Measurements from ENCODE around the gene SRRM5. TPM values are rescaled to one million over a fixed set of nuclear protein-coding genes. Genes with fewer than 3 reads are reported as not detected.

Gene SRRM5
- total and polyA plus RNA-seq, 2 of the 13 experiments (the other 11 are each of a cell fraction or from before 2014, with no cell fraction given) = 0.11 to 0.16 TPM

GRCh38 chr19:43594710-43595604 is 16.9 kb upstream of the SRRM5 start (continued):
- TF ChIP-seq ZBTB26 (CRISPR knock-in tag; IDR thresholded peaks at IDR 0.05; ENCODE audit: borderline replicate concordance) (peak; percentile 30; the same call in 1 of the 2 replicates), PLRG1 (conservative IDR thresholded peaks at IDR 0.05) (no peak), ZNF674 (CRISPR knock-in tag; IDR thresholded peaks at IDR 0.05; ENCODE audit: low read depth) (0 out of 2 replicates have a peak, but pooled peaks have one; percentile 22), ZFAT (CRISPR knock-in tag; conservative IDR thresholded peaks at IDR 0.05) (no peak), RORA (CRISPR knock-in tag; IDR thresholded peaks at IDR 0.05) (no peak), ZNF253 (CRISPR knock-in tag; IDR thresholded peaks at IDR 0.05; ENCODE audit: borderline replicate concordance) (no peak), GABPA (IDR thresholded peaks at IDR 0.05; ENCODE audit: low read depth, low read length) (no peak), GABPA (CRISPR knock-in tag; IDR thresholded peaks at IDR 0.05; ENCODE audit: low read depth) (no peak), TEAD3 (CRISPR knock-in tag; optimal IDR thresholded peaks at IDR 0.05; ENCODE audit: borderline replicate concordance) (no peak), MYC (CRISPR knock-in tag; IDR thresholded peaks at IDR 0.05; ENCODE audit: borderline replicate concordance) (peak; percentile 61; the same call in 1 of the 2 replicates), ZFP90 (CRISPR knock-in tag; IDR thresholded peaks at IDR 0.05; ENCODE audit: borderline replicate concordance) (no peak), SALL2 (CRISPR knock-in tag; IDR thresholded peaks at IDR 0.05) (no peak), ZNF691 (CRISPR knock-in tag; IDR thresholded peaks at IDR 0.05; ENCODE audit: borderline replicate concordance, low read depth) (peak; percentile 83; the same call in 1 of the 2 replicates), ZNF558 (CRISPR knock-in tag; IDR thresholded peaks at IDR 0.05; ENCODE audit: borderline replicate concordance) (no peak), ZNF563 (CRISPR knock-in tag; IDR thresholded peaks at IDR 0.05) (0 out of 2 replicates have a peak, but pooled peaks have one; percentile 47), BRF2 (CRISPR knock-in tag; IDR thresholded peaks at IDR 0.05) (no peak), SRY (CRISPR knock-in tag; IDR thresholded peaks at IDR 0.05) (no peak), GMEB1 (CRISPR knock-in tag; IDR thresholded peaks at IDR 0.05; ENCODE audit: borderline replicate concordance) (peak; percentile 27; the same call in 1 of the 2 replicates), DPF2 (CRISPR knock-in tag; IDR thresholded peaks at IDR 0.05; ENCODE audit: borderline replicate concordance, low read depth) (no peak), TOPORS (CRISPR knock-in tag; IDR thresholded peaks at IDR 0.05) (no peak)

Data from HepG2 (cell line).